HG03135 (cell line): Measurements from ENCODE around the gene CDH15.
"Not testable (repeated sequence)": the region's sequence is repeated elsewhere in the genome, so short reads cannot be mapped to it uniquely, and the experiment has no call there.

Source experiments
- ATAC-seq: cut with Tn5 transposase; IDR thresholded peaks from one replicate; pipeline ENCODE4 v1.9.1; 2021; ENCODE audit warnings: mild to moderate bottlenecking, moderate library complexity; ENCODE audit not compliant: unreplicated experiment

Gene CDH15

DNA sequence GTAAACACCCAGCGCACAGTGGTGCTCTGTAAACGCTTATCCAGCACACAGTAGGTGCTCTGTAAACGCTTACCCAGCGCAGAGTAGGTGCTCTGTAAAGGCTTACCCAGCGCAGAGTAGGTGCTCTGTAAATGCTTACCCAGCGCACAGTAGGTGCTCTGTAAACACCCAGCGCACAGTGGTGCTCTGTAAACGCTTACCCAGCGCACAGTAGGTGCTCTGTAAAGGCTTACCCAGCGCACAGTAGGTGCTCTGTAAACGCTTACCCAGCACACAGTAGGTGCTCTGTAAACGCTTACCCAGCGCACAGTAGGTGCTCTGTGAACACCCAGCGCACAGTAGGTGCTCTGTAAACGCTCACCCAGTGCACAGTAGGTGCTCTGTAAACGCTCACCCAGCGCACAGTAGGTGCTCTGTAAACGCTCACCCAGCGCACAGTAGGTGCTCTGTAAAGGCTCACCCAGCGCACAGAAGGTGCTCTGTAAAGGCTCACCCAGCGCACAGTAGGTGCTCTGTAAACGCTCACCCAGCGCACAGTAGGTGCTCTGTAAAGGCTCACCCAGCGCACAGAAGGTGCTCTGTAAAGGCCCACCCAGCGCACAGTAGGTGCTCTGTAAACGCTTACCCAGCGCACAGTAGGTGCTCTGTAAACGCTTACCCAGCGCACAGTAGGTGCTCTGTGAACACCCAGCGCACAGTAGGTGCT, 14.5 kb downstream of the CDH15 start:
- ATAC-seq: not testable (repeated sequence)

DNA sequence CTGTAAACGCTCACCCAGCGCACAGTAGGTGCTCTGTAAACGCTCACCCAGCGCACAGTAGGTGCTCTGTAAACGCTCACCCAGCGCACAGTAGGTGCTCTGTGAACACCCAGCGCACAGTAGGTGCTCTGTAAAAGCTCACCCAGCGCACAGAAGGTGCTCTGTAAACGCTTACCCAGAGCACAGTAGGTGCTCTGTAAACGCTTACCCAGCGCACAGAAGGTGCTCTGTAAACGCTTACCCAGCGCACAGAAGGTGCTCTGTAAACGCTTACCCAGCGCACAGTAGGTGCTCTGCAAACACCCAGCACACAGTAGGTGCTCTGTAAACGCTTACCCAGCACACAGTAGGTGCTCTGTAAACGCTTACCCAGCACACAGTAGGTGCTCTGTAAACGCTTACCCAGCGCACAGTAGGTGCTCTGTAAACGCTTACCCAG, 15.1 kb downstream of the CDH15 start:
- not testable (repeated sequence) for ATAC-seq

DNA sequence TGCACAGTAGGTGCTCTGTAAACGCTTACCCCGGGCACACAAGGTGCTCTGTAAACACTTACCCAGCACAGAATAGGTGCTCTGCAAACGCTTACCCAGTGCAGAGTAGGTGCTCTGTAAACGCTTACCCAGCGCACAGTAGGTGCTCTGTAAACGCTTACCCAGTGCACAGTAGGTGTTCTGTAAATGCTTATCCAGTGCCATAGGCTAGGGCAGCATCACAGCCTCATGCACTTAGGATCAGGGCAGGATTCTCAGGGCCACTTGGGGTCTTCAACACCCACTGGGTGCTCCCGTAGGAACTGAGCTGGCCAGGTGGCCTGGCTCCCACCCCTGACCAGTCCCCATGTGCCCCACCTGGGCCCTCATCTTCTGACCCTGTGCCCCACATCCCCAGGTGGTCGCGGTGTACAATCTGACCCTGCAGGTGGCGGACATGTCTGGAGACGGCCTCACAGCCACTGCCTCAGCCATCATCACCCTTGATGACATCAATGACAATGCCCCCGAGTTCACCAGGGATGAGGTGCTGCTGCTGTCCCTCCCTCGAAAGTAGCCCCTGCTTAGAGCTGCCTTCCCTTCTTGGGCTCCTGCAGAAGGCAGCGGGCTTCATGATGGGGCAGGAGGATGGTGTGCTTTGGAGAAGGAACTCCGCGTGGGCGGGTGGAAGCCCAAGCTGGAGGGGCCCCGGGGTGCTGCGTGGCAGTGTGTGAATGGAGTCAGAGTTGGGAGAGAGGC, 15.7 kb downstream of the CDH15 start:
- ATAC-seq: no peak

DNA sequence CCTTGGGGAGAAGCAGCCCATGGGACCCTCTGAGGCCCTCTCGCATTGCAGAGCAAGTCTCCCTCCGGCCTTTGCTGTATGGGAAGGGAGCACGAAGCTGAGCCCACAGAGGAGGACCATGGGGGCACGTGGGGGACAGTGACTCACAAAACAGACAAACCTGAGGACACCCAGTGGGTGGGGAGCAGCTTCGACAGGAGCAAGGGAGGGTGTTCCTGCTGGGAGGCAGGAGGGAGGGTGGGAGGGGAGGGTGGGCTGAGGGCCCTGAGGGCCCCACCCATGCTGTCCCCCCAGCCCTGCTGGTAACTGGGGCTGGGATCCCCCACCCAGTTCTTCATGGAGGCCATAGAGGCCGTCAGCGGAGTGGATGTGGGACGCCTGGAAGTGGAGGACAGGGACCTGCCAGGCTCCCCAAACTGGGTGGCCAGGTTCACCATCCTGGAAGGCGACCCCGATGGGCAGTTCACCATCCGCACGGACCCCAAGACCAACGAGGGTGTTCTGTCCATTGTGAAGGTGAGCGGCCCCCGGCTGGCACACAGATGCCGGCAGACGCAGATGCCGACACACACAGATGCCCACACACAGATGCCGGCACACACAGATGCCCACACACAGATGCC, 16.3 kb downstream of the CDH15 start:
- no peak for ATAC-seq

DNA sequence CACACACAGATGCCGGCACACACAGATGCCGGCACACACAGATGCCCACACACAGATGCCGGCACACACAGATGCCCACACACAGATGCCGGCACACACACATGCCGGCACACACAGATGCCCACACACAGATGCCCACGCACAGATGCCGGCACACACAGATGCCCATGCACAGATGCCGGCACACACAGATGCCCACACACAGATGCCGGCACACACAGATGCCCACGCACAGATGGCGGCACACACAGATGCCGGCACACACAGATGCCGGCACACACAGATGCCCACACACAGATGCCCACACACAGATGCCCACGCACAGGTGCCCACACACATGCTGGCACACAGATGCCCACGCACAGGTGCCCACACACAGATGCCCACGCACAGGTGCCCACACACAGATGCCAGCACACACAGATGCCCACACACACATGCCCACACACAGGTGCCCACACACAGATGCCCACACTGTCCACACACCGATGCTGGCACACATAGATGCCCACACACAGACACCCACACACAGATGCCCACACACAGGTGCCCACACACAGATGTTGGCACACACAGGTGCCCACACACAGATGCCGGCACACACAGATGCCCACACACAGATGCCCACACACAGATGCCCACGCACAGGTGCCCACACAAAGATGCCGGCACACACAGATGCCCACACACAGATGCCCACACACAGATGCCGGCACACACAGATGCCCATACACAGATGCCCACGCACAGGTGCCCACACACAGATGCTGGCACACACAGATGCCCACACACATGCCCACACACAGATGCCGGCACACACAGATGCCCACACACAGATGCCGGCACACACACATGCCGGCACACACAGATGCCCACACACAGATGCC, 17.2 kb downstream of the CDH15 start:
- ATAC-seq: not testable (repeated sequence)

DNA sequence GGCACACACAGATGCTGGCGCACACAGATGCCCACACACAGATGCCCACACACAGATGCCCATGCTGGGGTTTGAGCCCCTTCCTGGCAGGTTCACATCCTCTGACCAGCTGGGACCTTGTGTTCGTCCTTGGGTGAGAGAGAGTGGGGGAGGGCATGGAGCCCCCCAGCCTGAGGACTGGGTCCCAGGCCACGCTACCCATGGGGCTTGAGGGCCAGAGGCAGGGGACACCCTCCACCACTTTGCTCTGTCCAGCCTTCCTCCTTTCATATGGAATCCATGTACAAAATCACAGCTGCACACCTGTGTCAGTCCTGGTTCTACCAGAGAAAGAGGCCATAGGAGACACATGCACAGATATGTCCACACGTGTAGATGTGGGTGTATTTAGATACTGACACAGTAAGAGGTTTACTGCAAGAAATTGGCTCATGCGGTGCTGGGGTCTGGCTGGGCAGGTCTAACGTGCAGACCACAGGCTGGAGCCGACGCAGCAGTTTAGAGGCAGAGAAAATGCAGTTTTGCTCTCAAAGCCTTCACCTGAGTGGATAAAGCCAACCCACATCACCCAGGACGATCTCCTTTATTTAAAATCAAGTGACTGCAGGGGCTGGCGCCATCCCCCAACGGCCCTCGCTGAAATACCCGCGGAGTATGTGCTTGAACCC, 17.9 kb downstream of the CDH15 start:
- ATAC-seq: no peak

DNA sequence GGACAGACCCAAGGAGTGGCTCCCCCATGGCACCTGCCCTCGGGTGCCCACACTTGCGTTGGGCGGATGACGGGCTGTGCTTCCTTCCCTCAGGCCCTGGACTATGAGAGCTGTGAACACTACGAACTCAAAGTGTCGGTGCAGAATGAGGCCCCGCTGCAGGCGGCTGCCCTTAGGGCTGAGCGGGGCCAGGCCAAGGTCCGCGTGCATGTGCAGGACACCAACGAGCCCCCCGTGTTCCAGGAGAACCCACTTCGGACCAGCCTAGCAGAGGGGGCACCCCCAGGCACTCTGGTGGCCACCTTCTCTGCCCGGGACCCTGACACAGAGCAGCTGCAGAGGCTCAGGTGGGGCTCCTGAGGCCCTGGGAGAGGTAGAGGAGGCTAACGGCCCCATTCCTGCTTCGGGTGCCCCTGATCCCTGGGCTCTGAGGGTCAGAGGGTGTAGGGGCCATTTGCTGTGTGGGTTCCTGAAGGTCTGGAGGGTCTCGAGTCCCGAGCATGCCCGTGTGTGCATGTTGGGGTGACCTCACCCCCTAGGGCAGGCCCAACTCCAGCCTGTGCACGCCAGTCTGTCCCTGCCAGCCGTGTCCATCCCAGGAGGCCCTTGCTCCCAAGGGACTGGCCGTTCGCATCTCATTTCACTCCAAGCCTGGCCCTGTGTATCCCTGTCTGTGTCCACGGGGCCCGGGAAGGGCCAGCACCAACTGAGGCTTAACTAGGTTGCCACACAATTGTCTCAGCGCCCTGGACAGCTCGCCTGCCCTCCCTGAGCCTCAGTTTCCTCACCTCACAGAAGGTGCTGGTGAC, 18.8 kb downstream of the CDH15 start:
- ATAC-seq: no peak

DNA sequence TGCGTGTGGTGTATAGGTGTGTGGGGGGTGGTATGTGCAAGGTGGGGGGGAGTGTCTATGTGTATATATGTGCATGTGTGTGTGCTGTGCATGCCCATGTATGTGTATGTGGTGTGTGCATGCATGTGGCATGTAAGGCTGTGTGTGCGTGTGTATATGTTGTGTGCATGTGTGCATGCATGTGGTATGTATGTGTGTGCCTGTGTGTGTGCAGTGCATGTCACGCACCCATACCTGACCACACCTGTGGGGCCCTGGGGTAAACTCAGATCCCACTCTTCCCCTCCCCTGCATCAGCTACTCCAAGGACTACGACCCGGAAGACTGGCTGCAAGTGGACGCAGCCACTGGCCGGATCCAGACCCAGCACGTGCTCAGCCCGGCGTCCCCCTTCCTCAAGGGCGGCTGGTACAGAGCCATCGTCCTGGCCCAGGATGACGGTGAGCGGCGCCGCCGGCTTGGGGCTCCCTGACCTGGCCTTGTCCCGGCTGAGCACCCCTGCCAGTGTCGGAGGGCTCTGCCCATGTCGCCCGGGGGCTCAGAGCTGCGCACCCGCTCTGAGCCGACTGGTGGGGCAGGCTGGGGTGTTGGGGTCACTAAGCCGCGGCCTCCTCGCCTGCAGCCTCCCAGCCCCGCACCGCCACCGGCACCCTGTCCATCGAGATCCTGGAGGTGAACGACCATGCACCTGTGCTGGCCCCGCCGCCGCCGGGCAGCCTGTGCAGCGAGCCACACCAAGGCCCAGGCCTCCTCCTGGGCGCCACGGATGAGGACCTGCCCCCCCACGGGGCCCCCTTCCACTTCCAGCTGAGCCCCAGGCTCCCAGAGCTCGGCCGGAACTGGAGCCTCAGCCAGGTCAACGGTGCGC, 19.7 kb downstream of the CDH15 start:
- ATAC-seq: no peak

DNA sequence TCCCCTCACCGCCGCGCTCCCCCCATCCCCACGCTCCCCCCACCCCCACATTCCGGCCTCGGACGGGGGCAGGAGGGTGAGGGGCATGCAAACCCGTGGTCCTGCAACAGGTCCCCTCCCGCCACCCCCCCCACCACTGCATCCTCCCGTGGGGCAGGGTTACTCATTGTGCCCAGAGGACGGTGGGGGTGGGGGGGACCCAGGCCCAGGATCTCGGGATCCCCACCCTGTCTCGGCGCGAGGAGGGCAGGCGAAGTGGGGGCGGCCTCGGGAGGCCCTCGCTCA, 20.3 kb downstream of the CDH15 start:
- ATAC-seq: no peak

DNA sequence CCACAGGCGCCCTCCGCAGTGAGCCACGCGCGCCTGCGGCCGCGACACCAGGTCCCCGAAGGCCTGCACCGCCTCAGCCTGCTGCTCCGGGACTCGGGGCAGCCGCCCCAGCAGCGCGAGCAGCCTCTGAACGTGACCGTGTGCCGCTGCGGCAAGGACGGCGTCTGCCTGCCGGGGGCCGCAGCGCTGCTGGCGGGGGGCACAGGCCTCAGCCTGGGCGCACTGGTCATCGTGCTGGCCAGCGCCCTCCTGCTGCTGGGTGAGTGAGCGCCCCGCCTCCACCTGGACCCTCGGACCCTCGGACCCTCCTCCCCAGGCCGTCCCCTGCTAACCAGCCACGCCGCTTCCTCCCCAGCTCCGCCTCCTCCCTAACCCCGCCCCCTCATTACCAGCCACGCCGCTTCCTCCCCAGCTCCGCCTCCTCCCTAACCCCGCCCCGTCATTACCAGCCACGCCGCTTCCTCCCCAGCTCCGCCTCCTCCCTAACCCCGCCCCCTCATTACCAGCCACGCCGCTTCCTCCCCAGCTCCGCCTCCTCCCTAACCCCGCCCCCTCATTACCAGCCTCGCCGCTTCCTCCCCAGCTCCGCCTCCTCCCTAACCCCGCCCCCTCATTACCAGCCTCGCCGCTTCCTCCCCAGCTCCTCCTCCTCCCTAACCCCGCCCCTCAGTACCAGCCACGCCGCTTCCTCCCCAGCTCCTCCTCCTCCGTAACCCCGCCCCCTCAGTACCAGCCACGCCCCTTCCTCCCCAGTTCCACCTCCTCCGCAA, 20.8 kb downstream of the CDH15 start:
- not testable (repeated sequence) for ATAC-seq

DNA sequence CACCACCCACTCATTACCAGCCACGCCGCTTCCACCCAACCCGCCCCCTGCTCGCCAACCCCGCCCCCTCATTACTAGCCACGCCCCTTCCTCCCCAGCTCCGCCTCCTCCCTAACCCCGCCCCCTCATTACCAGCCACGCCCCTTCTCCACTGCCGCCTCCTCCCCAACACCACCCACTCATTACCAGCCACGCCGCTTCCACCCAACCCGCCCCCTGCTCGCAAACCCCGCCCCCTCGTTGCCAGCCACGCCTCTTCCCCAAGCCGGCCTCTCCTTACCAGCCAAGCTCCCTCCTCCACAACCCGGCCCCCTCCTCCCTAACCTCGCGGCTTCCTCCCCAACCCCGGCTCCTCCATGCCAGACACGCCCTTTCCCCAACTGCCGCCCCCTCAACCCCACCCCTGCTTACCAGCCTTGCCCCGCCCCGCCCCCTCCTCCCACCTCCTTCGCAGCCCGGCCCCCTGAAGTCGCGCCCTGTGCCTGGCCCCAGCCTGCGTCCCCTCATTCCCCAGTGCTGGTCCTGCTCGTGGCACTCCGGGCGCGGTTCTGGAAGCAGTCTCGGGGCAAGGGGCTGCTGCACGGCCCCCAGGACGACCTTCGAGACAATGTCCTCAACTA, 21.5 kb downstream of the CDH15 start:
- no peak for ATAC-seq

DNA sequence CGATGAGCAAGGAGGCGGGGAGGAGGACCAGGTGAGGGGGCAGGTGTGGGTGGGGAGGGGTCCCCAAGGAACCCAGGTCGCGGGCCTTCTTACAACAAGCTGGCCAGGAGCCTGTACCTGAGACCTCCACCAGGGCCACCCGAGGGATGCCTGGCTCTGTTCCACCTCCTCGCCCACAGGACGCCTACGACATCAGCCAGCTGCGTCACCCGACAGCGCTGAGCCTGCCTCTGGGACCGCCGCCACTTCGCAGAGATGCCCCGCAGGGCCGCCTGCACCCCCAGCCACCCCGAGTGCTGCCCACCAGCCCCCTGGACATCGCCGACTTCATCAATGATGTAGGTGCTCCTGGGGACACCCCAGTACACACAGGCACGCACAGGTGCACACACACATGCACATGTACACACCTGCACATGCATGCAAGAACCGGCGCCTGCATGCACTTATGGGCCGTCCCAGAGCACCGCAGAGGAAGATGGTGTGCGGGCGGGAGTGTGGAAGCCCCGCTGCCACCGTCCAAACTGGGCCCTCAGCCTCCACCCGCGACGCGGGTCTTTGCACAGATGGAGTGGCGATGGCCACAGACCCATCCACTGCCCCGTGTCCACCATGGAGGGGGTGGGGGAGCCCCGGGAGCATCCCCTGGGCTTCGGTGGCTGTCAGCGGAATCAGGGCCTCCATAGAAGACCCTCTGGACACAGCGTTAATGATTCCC, 22.2 kb downstream of the CDH15 start:
- ATAC-seq: no peak

DNA sequence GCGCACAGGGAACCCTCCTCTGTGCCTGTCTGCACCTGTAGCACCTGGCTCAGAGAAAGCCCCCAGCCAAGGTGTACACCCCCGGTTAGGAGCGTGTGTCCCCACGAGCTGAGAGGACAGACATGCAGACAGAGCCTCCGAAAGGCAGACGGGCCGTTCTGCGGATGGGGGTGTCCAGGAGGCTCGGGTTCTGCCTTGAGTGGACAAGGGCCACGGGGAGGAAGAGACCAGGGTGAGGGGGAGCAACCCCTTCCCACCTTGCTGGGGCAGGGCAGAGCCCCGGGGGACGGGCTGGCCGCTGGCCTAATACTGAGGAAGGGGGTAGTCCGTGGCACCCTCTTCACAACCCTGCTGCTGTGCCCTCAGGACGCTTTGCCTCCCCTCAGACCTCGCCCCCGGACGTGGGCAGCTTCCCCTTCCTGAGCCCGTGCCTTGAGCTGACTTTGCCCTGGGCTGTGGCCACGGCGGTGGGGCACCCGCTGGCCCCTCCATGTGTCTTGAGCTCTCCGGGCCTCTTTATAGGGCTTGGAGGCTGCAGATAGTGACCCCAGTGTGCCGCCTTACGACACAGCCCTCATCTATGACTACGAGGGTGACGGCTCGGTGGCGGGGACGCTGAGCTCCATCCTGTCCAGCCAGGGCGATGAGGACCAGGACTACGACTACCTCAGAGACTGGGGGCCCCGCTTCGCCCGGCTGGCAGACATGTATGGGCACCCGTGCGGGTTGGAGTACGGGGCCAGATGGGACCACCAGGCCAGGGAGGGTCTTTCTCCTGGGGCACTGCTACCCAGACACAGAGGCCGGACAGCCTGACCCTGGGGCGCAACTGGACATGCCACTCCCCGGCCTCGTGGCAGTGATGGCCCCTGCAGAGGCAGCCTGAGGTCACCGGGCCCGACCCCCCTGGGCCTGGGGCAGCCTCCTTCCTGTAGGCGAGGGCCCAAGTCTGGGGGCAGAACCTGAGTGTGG, 23.1 kb downstream of the CDH15 start:
- ATAC-seq: no peak

DNA sequence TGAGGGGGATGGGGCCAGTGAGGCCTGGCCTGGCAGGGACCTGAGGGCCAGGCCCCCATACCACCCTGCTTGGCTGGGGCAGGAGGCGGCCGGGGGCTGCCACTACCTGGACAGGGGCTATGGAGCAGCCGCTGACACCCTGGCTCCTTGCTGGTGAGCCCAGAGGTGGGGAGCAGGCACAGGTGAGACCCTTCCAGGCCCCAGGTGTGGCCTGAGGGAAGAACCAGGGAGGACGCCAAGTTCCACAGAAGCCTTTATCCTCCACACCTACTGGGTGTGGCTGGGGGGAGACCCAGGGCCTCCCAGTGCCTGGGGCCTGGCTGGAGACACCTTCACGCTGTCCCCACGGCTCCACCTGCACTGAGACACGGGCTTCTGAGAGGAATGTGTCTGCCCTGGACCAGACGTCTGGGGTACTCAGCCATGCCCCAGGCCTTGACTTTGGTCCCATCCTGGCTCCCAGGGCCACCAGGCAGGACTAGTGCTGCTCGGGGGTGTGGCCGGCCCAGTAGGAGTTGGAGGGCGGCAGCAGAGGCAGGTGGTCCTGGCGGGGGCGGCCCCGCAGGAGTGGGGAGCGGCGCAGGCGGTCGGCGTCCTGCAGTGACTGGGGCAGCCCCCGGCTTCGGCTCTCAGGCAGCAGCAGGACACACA, 24.1 kb downstream of the CDH15 start:
- ATAC-seq: no peak

DNA sequence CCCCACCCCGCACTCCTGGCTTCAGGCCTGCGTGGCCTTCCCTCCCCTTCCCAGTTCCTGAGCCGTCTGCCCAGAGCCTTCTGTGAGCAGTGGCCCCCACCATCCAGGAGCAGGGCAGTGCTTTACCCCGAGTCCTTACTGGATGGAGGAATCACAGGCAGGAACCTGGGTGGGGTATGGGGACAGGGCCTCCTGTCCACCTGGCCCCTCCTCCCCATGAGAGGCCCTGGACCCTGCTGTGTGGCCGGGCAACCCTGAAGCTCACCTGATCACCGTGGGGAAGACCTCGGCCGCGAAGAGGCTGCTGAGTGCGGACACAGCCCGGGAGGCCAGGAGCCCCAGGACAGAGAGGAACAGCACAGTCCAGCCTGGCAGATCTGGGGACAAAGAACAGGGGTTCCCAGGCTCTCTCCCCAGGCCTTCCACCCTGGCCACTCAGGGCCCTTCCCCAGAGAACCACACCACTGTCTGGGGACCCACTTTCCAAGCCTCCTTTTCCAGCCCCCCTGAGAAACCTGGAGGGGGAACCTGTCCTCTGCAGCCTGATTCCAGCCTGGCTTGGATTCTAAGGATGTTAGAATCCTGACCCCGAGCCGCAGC, 25.6 kb downstream of the CDH15 start:
- no peak for ATAC-seq
